Stimulated activated naive CD4-positive, alpha-beta T cell (primary cell): ENCODE measurements around the gene SRC.

Source experiments
- DNase-seq, 6 experiments: peaks; one replicate each; lab custom pipeline; 2025; lab: John Stamatoyannopoulos, UW

SRC gene

GRCh38 chr20:37350649-37351574 is 5.0 kb downstream of the SRC start:
- no peak for DNase-seq

GRCh38 chr20:37351689-37352607 is 6.0 kb downstream of the SRC start:
- no peak for DNase-seq

DNA sequence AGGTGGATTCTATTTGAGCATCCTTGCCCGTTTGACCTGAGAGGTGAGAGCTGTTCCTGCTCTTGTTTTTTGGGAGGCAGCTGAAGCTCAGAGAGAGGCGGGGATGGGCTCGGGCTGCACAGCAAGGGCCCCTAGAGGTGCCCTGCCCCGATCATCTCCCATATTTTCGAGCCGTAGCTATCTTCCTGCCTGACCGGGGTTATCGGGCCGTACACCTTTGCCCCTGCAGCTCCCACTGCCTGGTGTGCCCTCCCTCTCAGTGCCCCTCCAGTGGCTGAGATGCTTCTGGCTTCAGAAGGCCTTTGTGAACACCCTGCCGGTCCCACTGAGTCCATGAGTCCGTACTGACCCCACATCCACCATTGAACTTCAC is 6.7 kb downstream of the SRC start:
- DNase-seq: no peak

GRCh38 chr20:37353285-37353849 is 7.4 kb downstream of the SRC start:
- DNase-seq: no peak

- DNase-seq: no peak
Observed at GRCh38 chr20:37354210-37355195, 8.6 kb downstream of the SRC start.

GRCh38 chr20:37355252-37356180 is 9.6 kb downstream of the SRC start:
- DNase-seq: no peak

DNA sequence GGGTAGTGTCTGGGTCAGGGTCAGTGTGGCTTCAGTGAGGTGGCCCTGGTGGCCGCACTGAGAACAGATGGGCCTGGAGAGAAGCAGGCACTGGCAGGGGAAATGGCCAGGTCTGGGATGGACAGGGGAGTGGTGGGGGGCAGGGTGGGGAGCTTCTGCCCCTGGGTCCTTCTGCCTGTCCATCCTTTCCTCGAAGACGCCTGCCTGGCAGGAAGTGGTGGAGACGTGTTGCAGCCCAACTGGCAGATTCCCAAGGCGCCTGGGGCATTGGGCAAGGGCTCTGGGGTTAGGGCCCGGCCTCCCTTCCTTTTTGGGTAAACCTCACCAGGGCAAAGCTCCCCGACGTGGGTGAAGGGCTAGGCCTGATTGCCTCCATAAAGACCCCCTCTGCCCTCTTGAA is 10.4 kb downstream of the SRC start:
- no peak for DNase-seq

GRCh38 chr20:37356961-37357371 is 11.0 kb downstream of the SRC start:
- no peak for DNase-seq

- no peak for DNase-seq
Observed at GRCh38 chr20:37357481-37358365, 11.8 kb downstream of the SRC start.

- DNase-seq: no peak
Observed at GRCh38 chr20:37358366-37359150, 12.6 kb downstream of the SRC start.

GRCh38 chr20:37359331-37359730 is 13.4 kb downstream of the SRC start:
- no peak for DNase-seq

- DNase-seq: no peak
Observed at GRCh38 chr20:37359836-37360235, 13.9 kb downstream of the SRC start.

- DNase-seq: no peak
Observed at GRCh38 chr20:37360391-37361115, 14.6 kb downstream of the SRC start.

- DNase-seq: peak in 1 of 6 experiments; percentile 20
Observed at GRCh38 chr20:37361336-37361735, 15.4 kb downstream of the SRC start.

- DNase-seq: no peak
Observed at GRCh38 chr20:37362231-37362792, 16.4 kb downstream of the SRC start.

GRCh38 chr20:37362821-37363220 is 16.9 kb downstream of the SRC start:
- DNase-seq: no peak
